Fibroblast of mammary gland (primary cell): ENCODE results near the gene SPTLC2.

ENCODE experiments used
- DNase-seq: peaks from one replicate; pipeline ENCODE4 v3.0.0-alpha.2; 2010; ENCODE audit warnings: low read depth
- H3K4me3 ChIP-seq: 2 replicates; pipeline ENCODE4 v1.5.1; 2011; ENCODE audit warnings: low read depth, mild to moderate bottlenecking, low read length, moderate library complexity; ENCODE audit not compliant: control insufficient read depth
- TF ChIP-seq, protein P1 (sequence below): conservative IDR thresholded peaks from 2 replicates; pipeline ENCODE4 v1.5.1; 2011; ENCODE audit warnings: low read depth, low read length, inconsistent platforms; ENCODE audit not compliant: control insufficient read depth, insufficient read depth

Gene SPTLC2

GRCh38 chr14:77467801-77468200 lies 148.6 kb downstream of the SPTLC2 start:
- no peak for DNase-seq
- H3K4me3 ChIP-seq = no peak overlapping the region
- TF ChIP-seq, protein P1, sequence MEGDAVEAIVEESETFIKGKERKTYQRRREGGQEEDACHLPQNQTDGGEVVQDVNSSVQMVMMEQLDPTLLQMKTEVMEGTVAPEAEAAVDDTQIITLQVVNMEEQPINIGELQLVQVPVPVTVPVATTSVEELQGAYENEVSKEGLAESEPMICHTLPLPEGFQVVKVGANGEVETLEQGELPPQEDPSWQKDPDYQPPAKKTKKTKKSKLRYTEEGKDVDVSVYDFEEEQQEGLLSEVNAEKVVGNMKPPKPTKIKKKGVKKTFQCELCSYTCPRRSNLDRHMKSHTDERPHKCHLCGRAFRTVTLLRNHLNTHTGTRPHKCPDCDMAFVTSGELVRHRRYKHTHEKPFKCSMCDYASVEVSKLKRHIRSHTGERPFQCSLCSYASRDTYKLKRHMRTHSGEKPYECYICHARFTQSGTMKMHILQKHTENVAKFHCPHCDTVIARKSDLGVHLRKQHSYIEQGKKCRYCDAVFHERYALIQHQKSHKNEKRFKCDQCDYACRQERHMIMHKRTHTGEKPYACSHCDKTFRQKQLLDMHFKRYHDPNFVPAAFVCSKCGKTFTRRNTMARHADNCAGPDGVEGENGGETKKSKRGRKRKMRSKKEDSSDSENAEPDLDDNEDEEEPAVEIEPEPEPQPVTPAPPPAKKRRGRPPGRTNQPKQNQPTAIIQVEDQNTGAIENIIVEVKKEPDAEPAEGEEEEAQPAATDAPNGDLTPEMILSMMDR = no peak

GRCh38 chr14:77459072-77459723 lies 157.2 kb downstream of the SPTLC2 start:
- peak; percentile 82 for DNase-seq
- H3K4me3 ChIP-seq = peak overlapping the region; percentile 100
- TF ChIP-seq, protein P1 = peak; percentile 74

DNA sequence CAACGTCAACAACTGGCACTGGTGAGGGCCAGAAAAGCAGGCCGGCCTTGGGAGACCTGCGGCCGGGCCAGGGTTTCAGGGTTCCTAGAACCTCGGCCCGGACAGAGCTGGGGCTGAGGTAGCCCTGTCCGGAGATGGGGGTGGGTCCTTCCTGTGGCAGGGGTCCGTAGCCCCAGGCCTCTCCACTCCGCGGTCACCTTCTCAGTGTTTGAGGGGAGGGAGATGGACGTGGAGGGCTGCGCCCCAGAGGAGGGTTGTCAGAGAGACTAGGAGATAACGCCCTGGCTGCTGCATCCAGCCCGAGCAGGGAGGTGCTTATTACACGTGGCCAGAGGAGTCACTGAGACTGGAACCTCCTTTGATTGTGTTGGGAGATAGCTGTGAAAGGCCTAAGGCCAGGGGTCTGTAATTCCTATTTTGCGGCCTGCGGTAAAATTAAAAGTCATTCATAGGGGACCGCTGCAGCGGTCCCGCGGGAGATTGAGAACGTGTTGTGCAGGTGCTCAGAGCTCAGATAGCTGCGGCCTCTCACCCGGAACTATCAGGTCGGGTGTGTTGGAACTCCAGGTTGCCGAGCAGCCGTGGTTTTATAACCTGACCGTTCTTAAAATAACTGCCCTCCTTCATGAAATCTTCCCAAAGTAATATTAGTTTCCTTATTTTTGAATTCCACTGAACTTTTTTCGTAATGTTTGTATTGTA lies 158.0 kb downstream of the SPTLC2 start:
- TF ChIP-seq, protein P1 = no peak
- peak; percentile 25 for DNase-seq

DNA sequence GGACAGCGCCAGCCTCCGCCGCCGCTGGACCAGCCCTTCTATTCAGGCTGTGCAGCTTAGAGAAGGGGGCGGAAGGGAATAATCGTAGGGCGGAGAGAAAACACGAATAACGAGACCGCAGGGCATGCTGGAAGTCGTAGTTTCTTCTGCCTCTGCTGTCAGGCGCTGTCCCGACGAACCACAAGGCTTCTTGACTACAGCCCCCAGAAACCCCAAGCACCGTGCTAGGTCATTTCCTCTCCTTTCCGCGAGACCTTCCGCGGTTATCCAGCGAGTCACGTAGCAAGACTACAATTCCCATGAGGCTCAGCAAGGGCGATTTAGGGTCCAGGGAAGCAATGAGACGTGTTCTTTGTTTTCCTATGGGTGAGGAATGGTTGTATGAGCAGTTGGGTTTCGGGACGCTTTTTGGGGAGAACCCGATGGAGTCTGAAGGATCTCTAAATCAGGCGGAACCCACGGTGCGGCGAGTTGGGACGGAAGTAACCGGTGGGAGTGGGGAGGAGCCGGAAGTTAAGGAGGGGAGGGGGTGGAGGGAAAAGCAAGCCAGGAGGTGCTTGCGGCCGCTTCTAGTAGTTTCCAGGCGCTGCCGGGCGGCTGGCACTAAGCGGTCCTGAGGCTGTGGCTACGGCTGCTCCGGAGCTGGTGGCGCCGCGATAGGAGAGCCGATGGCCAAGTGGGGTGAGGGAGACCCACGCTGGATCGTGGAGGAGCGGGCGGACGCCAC lies 158.8 kb downstream of the SPTLC2 start, which contains the start of the genes AHSA1 and VIPAS39:
Gene AHSA1, plus strand, starts transcription at position 572 of the 727 bp plus-strand sequence. Its CDS starts 97 bp downstream, at position 669.
Gene VIPAS39, minus strand, starts transcription at position 80 of the 727 bp plus-strand sequence. CDS start 3,499 bp downstream, outside the sequence.
- DNase-seq = peak; percentile 99
- H3K4me3 ChIP-seq = peak within 1 kb of the TSS; percentile 100
- TF ChIP-seq, protein P1 = no peak

More for the DNA sequence above, 158.0 kb downstream of the SPTLC2 start:
- peak overlapping the region; percentile 100 for H3K4me3 ChIP-seq

DNA sequence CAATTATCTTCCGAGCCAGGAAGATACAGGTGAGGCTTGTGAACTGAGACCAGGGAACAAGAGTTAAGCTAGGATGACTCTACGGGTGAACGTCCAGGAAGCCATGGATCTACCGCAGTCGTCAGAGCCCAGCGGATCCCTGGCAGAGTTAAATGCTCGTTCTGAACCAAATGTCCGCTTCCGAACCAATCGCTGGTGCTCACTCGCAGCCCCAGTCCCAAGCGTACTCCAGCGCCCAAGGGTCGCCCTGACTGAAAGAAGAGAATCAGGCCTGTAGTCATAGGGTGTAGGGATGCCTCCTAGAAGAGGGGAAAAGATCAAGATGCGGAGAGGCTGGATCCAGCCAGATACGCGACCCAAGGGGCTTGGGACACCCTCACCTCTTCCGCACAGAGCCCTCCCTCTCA lies 159.3 kb downstream of the SPTLC2 start:
- TF ChIP-seq, protein P1 = no peak

More for the DNA sequence above, 159.3 kb downstream of the SPTLC2 start:
- DNase-seq = peak; percentile 42
- peak overlapping the region; percentile 100 for H3K4me3 ChIP-seq
